ENCODE results near the gene DCAF8L2.

The DCAF8L2 gene

DNA sequence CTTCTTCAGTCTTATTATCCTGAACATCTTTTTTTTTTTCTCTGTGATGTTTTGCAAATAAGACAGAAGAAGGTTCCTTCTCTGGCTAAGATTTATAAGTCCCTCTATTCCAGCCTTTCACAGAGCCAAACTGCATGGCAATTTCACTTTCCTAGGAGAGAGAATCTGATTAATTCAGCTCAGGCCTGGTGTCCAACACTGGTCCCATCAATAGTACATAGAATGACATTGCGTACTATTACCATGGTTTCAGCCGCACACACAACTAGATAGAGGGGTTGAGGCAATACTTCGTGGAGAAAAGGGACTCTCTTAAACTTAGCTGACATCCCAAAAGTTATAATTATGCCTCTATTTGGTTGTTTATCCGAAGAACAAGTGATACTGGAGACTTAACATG, 18.5 kb downstream of the DCAF8L2 start:
- TF ChIP-seq, protein P1, sequence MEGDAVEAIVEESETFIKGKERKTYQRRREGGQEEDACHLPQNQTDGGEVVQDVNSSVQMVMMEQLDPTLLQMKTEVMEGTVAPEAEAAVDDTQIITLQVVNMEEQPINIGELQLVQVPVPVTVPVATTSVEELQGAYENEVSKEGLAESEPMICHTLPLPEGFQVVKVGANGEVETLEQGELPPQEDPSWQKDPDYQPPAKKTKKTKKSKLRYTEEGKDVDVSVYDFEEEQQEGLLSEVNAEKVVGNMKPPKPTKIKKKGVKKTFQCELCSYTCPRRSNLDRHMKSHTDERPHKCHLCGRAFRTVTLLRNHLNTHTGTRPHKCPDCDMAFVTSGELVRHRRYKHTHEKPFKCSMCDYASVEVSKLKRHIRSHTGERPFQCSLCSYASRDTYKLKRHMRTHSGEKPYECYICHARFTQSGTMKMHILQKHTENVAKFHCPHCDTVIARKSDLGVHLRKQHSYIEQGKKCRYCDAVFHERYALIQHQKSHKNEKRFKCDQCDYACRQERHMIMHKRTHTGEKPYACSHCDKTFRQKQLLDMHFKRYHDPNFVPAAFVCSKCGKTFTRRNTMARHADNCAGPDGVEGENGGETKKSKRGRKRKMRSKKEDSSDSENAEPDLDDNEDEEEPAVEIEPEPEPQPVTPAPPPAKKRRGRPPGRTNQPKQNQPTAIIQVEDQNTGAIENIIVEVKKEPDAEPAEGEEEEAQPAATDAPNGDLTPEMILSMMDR (IDR thresholded peaks at IDR 0.05; ENCODE audit: low read depth, low read length) = no peak
- in situ Hi-C loops (cut with HindIII; ENCODE audit: low sequenced_read_pairs) = no loop called here
- DNase-seq (ENCODE audit: low read depth, low spot score) = no peak

DNA sequence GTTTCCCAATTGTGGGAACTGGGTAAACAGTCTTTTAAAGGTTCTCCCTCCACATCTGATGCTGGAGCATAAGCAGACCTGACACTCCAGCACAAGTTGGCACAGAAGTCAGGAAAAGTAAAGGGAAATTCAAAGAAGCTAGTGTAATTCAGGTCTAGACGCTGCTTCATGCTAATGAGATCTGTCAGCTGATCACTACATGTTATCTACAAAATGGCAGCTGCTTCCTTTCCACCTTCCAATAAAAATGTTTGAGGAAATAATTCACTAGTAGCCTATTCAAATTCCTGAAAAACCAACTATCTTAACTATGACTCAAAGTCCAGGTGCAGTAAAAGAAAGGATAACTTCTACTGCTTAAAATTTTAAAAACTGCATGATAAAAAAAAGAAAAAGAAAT, 29.3 kb downstream of the DCAF8L2 start:
- no peak for DNase-seq (ENCODE audit: low read depth, low spot score)
- H3K4me3 ChIP-seq (ENCODE audit: low read depth, low read length) = no peak overlapping the region
- TF ChIP-seq, protein P1 (IDR thresholded peaks at IDR 0.05; ENCODE audit: low read depth, low read length) = no peak
- in situ Hi-C loops (cut with HindIII; ENCODE audit: low sequenced_read_pairs) = no loop called here

More for the DNA sequence above, 18.5 kb downstream of the DCAF8L2 start:
- H3K4me3 ChIP-seq (ENCODE audit: low read depth, low read length) = no peak overlapping the region

DNA sequence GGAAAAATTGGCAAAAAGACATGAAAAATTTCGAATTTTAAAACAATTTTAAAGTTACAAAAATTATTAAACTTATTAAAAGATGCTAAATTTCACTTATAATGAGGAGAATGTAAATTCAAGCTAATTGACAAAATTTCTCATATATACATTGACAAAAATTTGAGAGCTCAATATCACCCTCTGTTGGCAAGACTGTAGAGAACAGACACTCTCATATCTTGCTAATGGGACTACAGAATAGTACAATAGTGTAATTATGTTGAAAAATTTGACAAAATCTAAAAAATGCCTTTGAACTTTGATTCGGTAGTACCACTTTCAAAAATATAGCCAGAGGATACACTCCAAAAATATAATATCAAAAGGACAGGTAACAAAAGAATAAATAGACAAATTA, 29.8 kb downstream of the DCAF8L2 start:
- no peak for DNase-seq (ENCODE audit: low read depth, low spot score)
- TF ChIP-seq, protein P1 (IDR thresholded peaks at IDR 0.05; ENCODE audit: low read depth, low read length) = peak; percentile 45
- H3K4me3 ChIP-seq (ENCODE audit: low read depth, low read length) = no peak overlapping the region
- in situ Hi-C loops (cut with HindIII; ENCODE audit: low sequenced_read_pairs) = no loop called here

DNA sequence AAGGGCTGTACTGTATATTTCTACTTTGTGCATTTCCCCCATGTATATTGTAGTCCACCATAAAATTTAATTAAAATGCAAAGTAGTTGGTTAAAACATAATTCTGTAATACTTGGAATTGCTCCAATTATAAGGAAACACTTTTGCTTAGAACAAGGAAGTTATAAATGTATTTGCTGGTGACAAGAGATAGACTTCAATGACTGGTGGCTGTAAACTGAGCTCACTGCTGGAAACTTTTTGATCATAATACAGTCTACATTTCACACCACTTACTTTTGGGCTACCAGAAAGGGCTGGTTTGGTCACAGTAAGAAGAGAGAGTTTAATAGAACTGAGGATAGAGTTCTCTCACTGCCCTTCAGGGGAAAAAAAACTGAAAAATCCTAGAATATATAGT, 32.7 kb downstream of the DCAF8L2 start:
- in situ Hi-C loops (cut with HindIII; ENCODE audit: low sequenced_read_pairs) = no loop called here
- DNase-seq (ENCODE audit: low read depth, low spot score) = no peak
- H3K4me3 ChIP-seq (ENCODE audit: low read depth, low read length) = no peak overlapping the region
- TF ChIP-seq, protein P1 (IDR thresholded peaks at IDR 0.05; ENCODE audit: low read depth, low read length) = no peak

DNA sequence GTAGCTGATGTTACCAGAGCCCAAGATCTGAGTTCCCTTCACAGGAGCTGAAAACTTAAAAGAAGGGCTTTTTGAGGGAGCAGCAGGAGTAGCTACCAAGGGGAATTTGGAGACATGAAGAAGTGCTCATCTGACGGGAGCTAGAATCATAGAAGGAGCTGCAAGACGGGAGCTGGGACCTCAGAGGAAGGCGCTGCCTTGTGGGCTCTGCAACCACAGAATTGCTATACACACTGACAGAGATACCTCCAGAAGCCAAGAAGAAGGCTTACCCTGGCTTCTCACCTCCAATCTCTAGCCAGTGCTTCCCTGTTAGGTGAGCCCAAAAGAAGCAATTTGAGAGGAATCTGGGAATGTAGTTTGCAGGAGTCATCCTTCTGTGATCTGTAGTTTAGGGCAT, 35.9 kb downstream of the DCAF8L2 start:
- in situ Hi-C loops (cut with HindIII; ENCODE audit: low sequenced_read_pairs) = no loop called here
- TF ChIP-seq, protein P1 (IDR thresholded peaks at IDR 0.05; ENCODE audit: low read depth, low read length) = no peak
- no peak overlapping the region for H3K4me3 ChIP-seq (ENCODE audit: low read depth, low read length)

DNA sequence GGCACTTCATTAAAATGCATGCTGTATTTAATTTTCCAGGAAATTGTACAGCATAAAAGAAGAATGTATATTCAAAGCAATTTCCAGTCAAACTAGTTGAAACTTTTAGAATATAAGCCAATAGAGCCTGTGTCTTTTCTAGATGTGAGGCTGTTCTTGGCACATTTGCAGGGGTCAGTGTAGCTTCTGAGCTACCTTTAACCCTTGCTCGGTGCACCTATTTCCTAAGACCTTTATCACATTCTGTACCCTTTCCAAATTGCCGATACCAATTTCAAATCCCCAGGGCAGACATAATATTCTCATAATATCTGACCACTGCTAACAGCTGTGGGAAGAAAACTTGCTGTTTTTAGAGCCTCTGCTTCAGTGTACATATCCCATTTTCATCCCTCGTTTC, 43.2 kb downstream of the DCAF8L2 start:
- no peak overlapping the region for H3K4me3 ChIP-seq (ENCODE audit: low read depth, low read length)
- in situ Hi-C loops (cut with HindIII; ENCODE audit: low sequenced_read_pairs) = no loop called here
- TF ChIP-seq, protein P1 (IDR thresholded peaks at IDR 0.05; ENCODE audit: low read depth, low read length) = no peak
- DNase-seq (ENCODE audit: low read depth, low spot score) = no peak

More for the DNA sequence above, 35.9 kb downstream of the DCAF8L2 start:
- DNase-seq (ENCODE audit: low read depth, low spot score) = no peak

DNA sequence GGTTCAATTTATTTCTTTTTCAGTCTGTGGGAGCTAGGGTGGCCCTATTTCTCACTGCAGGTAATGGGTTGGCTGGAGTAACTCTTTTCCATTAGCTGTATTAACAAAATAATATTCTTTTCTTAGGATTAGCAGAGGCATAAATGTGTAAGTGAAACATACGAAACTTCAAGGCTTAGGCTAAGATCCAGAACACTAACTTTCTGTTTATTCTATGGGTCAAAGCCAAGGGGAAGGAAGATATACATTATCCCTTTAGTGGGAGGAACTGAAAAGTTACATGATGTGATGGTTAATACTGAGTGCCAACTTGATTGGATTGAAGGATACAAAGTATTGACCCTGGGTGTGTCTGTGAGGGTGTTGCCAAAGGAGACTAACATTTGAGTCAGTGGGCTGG, 66.4 kb downstream of the DCAF8L2 start:
- DNase-seq (ENCODE audit: low read depth, low spot score) = no peak
- in situ Hi-C loops (cut with HindIII; ENCODE audit: low sequenced_read_pairs) = no loop called here
- TF ChIP-seq, protein P1 (IDR thresholded peaks at IDR 0.05; ENCODE audit: low read depth, low read length) = no peak
- no peak overlapping the region for H3K4me3 ChIP-seq (ENCODE audit: low read depth, low read length)
